ENCODE data around the gene EIF5.

GRCh38 chr14:103296987-103297386 lies 37.0 kb upstream of the EIF5 start:
- TF ChIP-seq CTCF (conservative IDR thresholded peaks at IDR 0.05 in 1 of 2, IDR thresholded peaks at IDR 0.05 in 1 of 2; ENCODE audit: extremely low read depth in 1 of 2, insufficient read depth in 1 of 2, low read depth in 1 of 2, low read length in 2 of 2), result no peak
- no peak for TF ChIP-seq EZH2 (IDR thresholded peaks at IDR 0.05; ENCODE audit: borderline replicate concordance, low read length)

All from mammary epithelial cell (primary cell).